GM19397 (cell line): Measurements from ENCODE around the gene ZNF792.
A peak's percentile ranks its signal among the peaks of the same experiment; 100 is the strongest.
"Not testable (repeated sequence)": the region's sequence is repeated elsewhere in the genome, so short reads cannot be mapped to it uniquely, and the experiment has no call there.

Source experiments
- ATAC-seq: cut with Tn5 transposase; IDR thresholded peaks from one replicate; pipeline ENCODE4 v1.9.1; 2021; ENCODE audit warnings: mild to moderate bottlenecking, moderate library complexity; ENCODE audit not compliant: unreplicated experiment

ZNF792 gene

GRCh38 chr19:34972163-34972705, 8.2 kb upstream of the ZNF792 start:
- no peak for ATAC-seq

- ATAC-seq: not testable (repeated sequence)
These were observed 6.3 kb upstream of the ZNF792 start for GRCh38 chr19:34970185-34970780.

- no peak for ATAC-seq
These were observed 5.7 kb upstream of the ZNF792 start for GRCh38 chr19:34969721-34970120.

DNA sequence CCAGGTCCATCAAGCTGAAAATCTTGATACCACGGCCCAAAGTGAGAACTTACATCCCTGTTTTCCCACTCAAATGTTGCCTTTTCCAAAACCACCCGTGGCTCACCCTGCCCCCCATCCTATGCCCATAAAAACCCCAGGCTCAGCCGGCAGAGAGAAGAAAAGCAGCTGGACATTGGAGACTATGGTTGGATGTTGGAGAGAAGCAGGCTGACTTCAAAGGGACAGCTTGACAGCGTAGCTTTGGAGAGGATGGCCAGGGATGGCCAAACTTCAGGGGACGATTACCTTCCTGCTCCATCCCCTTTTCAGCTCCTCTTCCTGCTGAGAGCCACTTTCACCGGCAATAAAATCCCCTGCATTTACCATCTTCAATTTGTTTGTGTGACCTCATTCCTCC, 3.5 kb upstream of the ZNF792 start:
- ATAC-seq: no peak

DNA sequence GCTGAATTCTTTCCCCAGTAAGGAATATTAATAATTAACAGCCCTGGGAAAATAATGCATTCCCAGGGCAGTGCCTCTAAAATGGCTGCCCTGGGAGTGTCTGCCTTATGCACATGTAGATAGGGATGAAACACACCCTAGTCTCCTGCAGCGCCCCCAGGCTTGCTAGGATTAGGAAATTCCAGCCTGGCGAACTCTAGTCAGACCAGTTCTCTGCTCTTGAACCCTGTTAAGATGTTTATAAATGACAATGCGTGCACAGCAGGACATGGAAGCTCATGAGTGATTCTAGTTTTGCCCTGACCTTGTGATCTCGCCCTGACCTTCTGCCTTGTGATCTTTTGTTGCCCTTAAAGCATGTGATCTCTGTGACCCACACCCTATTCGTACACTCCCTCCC, 1.5 kb upstream of the ZNF792 start:
- not testable (repeated sequence) for ATAC-seq

- ATAC-seq: no peak
These were observed 569 bp upstream of the ZNF792 start for GRCh38 chr19:34964598-34964997.

GRCh38 chr19:34962687-34963572, 1.1 kb downstream of the ZNF792 start:
- ATAC-seq: no peak

DNA sequence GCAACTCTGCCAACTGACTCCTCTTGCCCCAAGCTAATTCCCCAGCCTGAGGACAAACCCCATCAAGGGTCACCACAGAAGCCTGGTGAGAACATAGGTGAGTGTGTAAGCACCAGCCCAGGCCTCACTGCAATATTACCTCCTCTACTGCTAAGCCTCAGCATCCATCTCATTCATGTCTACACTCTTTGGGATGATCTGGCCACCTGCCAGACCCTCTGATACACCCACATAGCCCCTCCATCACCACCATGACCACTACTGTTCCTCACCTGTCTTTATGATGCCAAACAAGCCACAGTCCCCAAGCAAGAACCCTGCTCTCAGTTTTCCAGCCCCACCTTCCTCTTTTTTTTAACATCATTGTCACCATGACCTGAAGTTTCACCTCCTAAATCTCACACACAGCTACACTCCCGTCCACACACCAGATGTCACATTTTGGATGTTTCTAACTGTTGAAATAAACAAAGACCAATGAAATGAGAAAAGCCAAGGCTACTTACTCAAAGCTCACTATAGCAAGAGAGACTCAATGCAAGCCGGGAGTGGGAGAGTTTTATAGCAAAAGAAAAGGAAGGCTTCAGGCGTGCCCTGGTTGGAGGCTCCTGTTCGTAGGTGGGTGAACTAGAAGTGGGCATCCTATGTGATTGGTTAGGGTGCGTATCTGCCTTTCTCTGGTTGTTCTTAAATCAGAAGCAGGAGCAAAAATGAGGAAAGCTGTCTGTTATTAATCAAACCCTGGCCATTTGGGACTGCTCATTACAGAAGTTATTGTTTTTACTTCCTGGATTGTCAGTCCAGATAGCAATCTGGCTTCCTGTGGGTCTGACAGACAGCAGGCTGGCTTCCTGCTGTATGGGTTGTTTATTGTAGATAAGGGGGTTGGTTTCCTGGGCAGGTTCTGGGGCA, 2.0 kb downstream of the ZNF792 start:
- no peak for ATAC-seq

DNA sequence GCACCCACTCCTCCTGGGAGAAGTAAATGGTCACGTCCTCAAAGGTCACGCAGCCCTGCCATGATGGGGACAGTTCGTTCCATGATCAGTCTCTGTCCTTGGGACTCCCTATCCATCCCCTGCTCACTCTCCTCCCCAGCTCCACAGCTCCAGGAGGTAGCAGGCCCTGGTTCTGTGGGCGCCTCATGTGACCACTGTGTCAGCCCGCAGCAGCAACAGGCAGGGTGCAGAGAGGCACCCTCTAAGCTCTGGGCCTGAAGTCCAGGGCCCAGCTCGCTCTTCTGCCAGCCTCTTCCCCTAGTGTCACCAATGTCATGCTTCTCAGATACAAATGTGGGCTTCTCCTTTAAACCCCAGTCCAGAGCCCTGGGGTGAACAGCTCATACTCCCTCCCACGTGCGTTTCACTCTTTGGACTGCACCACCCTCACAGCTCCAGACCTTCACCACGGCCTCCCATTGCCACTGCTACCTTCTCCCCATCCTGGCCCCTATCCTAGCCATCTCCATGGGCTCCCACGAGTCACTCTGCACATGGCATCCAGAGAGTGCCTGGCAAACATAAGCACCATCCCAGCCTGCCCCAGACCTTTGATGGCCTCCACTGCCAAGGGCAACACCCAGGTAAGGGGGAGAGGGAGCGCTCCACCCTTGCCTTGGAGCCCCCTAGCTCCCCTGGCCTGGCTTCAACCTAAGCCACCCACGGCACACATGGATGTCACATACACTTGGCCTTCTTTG, 2.9 kb downstream of the ZNF792 start:
- no peak for ATAC-seq

GRCh38 chr19:34960103-34960805, 3.8 kb downstream of the ZNF792 start:
- no peak for ATAC-seq

DNA sequence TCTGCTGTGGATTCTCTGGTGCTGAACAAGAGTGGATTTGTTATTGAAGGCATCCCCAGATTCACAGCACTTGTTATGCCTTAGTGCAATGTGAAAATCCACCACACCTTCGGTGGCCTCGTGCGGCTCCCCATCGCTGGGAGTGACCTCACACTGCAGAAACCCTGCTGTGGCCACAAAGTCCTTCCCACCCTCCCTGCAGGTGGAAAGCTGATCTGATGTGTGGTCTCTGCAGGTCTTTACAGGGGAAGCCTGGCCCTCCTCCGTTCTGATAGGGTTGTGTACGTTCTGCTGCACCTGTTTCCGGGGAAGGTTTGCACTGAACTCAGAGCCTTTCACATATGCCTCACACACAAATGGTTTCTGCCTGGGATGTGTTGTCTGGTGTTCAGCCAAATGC, 5.0 kb downstream of the ZNF792 start:
- ATAC-seq: no peak

DNA sequence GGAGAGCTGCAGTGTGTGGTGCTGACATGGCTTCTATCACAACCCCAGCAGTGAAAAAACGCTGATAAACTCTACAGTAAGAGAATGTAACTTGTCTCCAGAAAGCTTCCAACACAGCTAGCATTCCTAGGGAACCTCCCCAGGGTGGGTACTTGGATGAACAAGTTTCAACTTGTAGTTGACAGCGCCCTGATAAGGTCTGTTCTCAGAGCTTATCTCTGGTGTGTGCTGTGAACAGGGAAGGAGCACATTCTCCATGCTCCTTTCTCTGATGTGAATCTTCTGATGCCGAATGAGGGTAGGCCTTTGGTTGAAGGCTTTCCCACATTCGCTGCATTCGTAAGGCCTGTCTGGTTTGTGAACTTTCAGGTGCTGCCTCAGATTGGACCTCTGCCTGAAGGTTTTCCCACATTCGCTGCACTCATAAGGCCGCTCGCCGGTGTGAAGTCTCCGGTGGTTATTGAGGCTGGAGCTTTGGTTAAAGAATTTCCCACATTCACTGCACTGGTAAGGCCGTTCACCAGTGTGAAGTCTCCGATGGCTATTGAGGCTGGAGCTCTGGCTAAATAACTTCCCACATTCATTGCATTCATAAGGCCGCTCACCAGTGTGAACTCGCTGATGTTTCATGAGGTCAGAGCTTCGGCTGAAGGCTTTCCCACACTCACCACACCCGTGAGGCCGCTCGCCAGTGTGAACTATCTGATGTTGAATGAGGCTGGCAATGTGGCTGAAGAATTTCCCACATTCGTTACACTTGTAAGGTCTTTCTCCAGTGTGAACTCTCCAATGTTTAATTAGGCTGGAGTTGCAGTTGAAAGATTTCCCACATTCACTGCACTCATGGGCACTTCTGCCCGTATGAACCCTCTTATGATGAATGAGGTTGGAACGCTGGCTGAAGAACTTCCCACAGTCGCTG, 5.9 kb downstream of the ZNF792 start:
- ATAC-seq: no peak

DNA sequence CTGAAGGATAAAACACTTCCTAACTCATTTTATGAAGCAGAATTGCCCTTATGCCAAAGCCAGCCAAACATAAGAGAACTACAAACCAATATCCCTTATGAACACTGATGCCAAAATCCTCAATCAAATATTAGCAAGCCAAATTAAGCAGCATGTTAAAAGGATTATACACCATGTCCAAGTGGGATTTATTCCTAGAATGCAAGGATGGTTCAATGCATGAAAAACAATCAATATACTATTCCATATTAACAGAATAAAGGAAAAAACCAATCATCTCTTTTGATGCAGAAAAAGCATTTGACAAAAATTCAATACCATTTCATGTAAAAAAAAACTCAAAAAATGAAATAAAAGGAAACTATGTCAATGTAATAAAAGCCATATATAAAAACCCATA, 10.9 kb downstream of the ZNF792 start:
- ATAC-seq: no peak

- ATAC-seq: no peak
These were observed 20.0 kb downstream of the ZNF792 start for GRCh38 chr19:34943861-34944573.

DNA sequence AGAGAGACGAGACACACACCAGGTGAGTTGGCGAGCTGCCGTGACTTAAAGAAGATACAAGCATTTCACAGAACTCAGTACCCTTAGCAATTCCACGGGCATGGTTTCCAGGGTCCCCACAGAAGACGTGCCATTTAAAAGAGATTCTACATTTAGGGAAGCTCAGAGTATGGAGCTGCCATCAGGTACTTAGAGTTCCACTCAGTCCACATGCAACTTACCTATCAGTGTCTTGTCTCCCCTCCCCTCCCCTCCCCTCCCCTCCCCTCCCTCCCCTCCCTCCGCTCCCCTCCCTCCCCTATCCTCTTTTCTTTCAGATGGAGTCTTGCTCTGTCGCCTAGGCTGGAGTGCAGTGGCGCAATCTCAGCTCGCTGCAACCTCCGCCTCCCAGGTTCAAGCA, 25.1 kb downstream of the ZNF792 start:
- ATAC-seq: no peak

DNA sequence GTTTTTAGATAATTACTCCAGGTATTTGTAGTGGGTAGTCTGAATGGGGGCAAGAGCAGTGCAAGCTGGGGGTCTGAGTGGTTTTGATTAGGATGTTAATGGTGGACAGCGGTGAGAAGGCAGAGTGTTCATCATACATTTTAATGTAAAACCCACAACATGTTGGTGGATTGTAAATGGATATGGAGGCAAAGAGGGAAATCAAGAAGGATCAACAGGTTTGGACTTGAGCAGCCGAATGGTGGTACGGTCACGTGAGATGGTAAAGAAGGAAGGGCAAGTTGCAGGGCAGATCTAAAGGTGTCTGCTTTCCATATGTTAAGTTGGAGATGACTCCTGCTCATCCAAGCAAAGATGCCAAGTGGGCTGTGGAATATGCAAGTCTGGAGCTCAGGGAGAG, 27.8 kb downstream of the ZNF792 start:
- ATAC-seq: no peak

- ATAC-seq: no peak
These were observed 31.5 kb downstream of the ZNF792 start for GRCh38 chr19:34932494-34932893.

GRCh38 chr19:34926685-34927375, 37.2 kb downstream of the ZNF792 start, which contains the start of gene ZNF30:
Gene ZNF30, plus strand, starts transcription at chr19:34926903. Its CDS starts 3,045 bp downstream, at chr19:34929948.
- peak; percentile 94 for ATAC-seq
